CD4-positive, CD25-positive, alpha-beta regulatory T cell (primary cell): ENCODE measurements around the gene SSBP3. TPM values are rescaled to one million over a fixed set of nuclear protein-coding genes. Genes with fewer than 3 reads are reported as not detected.
A peak's percentile ranks its signal among the peaks of the same experiment; 100 is the strongest.

ENCODE experiments used
- ATAC-seq, 2 donors: fragments of 150-1000 bp; cut with Tn5 transposase; one replicate each; pipeline ENCODE4 v1.10.0; 2021; ENCODE audit warnings: low read depth in 2 of 2, moderate number of reproducible peaks in 2 of 2, moderate library complexity in 1 of 2
- DNase-seq, 3 donors: peaks; one replicate each; pipeline versions ENCODE4 v3.0.0 to v3.0.0-alpha.2; 2012 to 2022; ENCODE audit warnings: mixed read lengths in 1 of 3
- H3K27ac ChIP-seq: one replicate; pipeline ENCODE4 v1.7.0; 2013; ENCODE audit warnings: mild to moderate bottlenecking, low read length; ENCODE audit not compliant: insufficient read depth, poor library complexity, severe bottlenecking
- H3K27me3 ChIP-seq: one replicate; pipeline ENCODE4 v1.7.0; 2013; ENCODE audit warnings: low read length; ENCODE audit not compliant: control insufficient read depth, insufficient read depth
- H3K36me3 ChIP-seq: one replicate; pipeline ENCODE4 v1.7.0; 2013; ENCODE audit warnings: mild to moderate bottlenecking, low read length, moderate library complexity; ENCODE audit not compliant: control insufficient read depth, insufficient read depth
- H3K4me1 ChIP-seq: 2 replicates; pipeline ENCODE4 v1.7.0; 2013; ENCODE audit warnings: mild to moderate bottlenecking, low read length; ENCODE audit not compliant: insufficient read depth, control insufficient read depth, poor library complexity, severe bottlenecking
- H3K4me3 ChIP-seq: one replicate; pipeline ENCODE4 v1.7.0; 2013; ENCODE audit warnings: low read depth, mild to moderate bottlenecking, low read length, moderate library complexity
- H3K9me3 ChIP-seq, 2 experiments: 1 replicate in 1 of 2; 2 replicates in 1 of 2; pipeline ENCODE4 v1.7.0; 2013; ENCODE audit warnings: low read length in 2 of 2, mild to moderate bottlenecking in 1 of 2, moderate library complexity in 1 of 2; ENCODE audit not compliant: control insufficient read depth in 2 of 2
- H3K27ac Mint-ChIP-seq, 3 donors: one replicate each; pipeline ENCODE4 v1.8.0; 2020 to 2022; ENCODE audit warnings: mild to moderate bottlenecking in 3 of 3, mixed read lengths in 3 of 3, moderate library complexity in 2 of 3
- H3K27me3 Mint-ChIP-seq: one replicate; pipeline ENCODE4 v1.8.0; 2022; ENCODE audit warnings: mild to moderate bottlenecking, mixed read lengths
- H3K36me3 Mint-ChIP-seq: one replicate; pipeline ENCODE4 v1.8.0; 2020; ENCODE audit warnings: mixed read lengths
- H3K4me1 Mint-ChIP-seq, 4 donors: one replicate each; pipeline ENCODE4 v1.8.0; 2020 to 2022; ENCODE audit warnings: mixed read lengths in 4 of 4, mild to moderate bottlenecking in 1 of 4
- H3K4me3 Mint-ChIP-seq, 4 donors: one replicate each; pipeline ENCODE4 v1.8.0; 2020 to 2022; ENCODE audit warnings: mild to moderate bottlenecking in 4 of 4, mixed read lengths in 4 of 4, moderate library complexity in 3 of 4
- H3K9me3 Mint-ChIP-seq, 7 donors: one replicate each; pipeline ENCODE4 v1.8.0; 2020 to 2022; ENCODE audit warnings: mixed read lengths in 7 of 7, mild to moderate bottlenecking in 3 of 7, moderate library complexity in 2 of 7
- polyA plus RNA-seq, 4 donors: library from polyadenylated mRNA; unstranded; fragments of 300-500 nt; fragmentation: Illumina TruSeq; gene quantifications; one replicate each; pipeline ENCODE4 v1.2.3, GENCODE V29; 2021
- total RNA-seq: library from RNA; stranded (reverse); gene quantifications from one replicate; pipeline ENCODE4 v1.2.3, GENCODE V29; 2022

SSBP3 gene
- total and polyA plus RNA-seq, 5 donors from 2014 or later, result 5.4 to 30.6 (median 7.2) TPM

- no peaks in the 10 kb centered on the region for H3K9me3 ChIP-seq
- peak overlapping the region in 1 of 3 donors; percentile 80 for H3K27ac Mint-ChIP-seq
- H3K36me3 ChIP-seq, result no peaks in the 10 kb centered on the region
- H3K4me1 Mint-ChIP-seq, result peaks cover 20 to 74% (median 28%) of the 10 kb centered on the region in 4 donors
- H3K27ac ChIP-seq, result no peak overlapping the region
- no peaks in the 10 kb centered on the region for H3K27me3 ChIP-seq
- DNase-seq (no peak), ATAC-seq (no peak)
- H3K4me3 Mint-ChIP-seq, result no peak overlapping the region
- H3K9me3 Mint-ChIP-seq, result no peaks in the 10 kb centered on the region
- no peak overlapping the region for H3K4me3 ChIP-seq
- H3K27me3 Mint-ChIP-seq, result no peaks in the 10 kb centered on the region
- H3K4me1 ChIP-seq, result peaks cover 25% of the 10 kb centered on the region
- H3K36me3 Mint-ChIP-seq, result peaks cover 13% of the 10 kb centered on the region
Observed at GRCh38 chr1:54282101-54282847, 123.9 kb downstream of the SSBP3 start.

DNA sequence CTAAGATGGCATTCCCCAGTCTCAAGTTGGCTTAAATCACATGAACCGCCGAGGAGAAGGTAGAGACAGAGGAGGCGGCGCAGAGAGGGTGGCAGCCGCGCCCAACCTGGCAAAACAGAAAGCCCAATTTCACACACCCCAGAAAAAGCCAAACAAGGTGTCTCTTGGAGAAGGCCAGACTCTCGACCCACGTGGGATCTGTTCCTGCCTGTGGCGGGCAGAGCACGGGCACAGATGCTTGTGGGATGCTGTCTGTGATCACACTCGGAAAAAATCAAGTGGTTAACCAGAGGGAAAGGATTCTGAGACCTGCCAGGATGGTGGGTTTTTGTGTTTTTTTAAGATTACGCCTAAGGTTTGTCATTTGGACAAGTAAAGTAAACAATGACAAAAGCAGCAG is 125.5 kb downstream of the SSBP3 start:
- Mint-ChIP-seq H3K27ac (peak overlapping the region in 1 of 3 donors; percentile 81), H3K4me1 (peaks cover 17 to 69% (median 23%) of the 10 kb centered on the region in 4 donors), H3K36me3 (peaks cover 15% of the 10 kb centered on the region), H3K4me3 (peak overlapping the region in 1 of 4 donors; percentile 58), H3K27me3 (no peaks in the 10 kb centered on the region), H3K9me3 (no peaks in the 10 kb centered on the region)
- Histone ChIP-seq H3K27me3 (no peaks in the 10 kb centered on the region), H3K36me3 (peaks cover 4% of the 10 kb centered on the region), H3K9me3 (no peaks in the 10 kb centered on the region), H3K4me3 (no peak overlapping the region), H3K27ac (no peak overlapping the region), H3K4me1 (peaks cover 10% of the 10 kb centered on the region)
- ATAC-seq (no peak), DNase-seq (peak in 1 of 3 donors; percentile 43)

- H3K27ac ChIP-seq, result no peak overlapping the region
- Mint-ChIP-seq H3K36me3 (peaks cover 15% of the 10 kb centered on the region), H3K27me3 (no peaks in the 10 kb centered on the region), H3K4me1 (peaks cover 5 to 62% (median 14%) of the 10 kb centered on the region in 4 donors), H3K27ac (peak overlapping the region in 1 of 3 donors; percentile 81), H3K9me3 (no peaks in the 10 kb centered on the region), H3K4me3 (no peak overlapping the region)
- H3K9me3 ChIP-seq, result no peaks in the 10 kb centered on the region
- H3K4me1 ChIP-seq, result peaks cover 6% of the 10 kb centered on the region
- DNase-seq, result no peak
- no peak overlapping the region for H3K4me3 ChIP-seq
- peaks cover 4% of the 10 kb centered on the region for H3K36me3 ChIP-seq
- H3K27me3 ChIP-seq, result no peaks in the 10 kb centered on the region
- ATAC-seq, result no peak
Observed at GRCh38 chr1:54279457-54279856, 126.7 kb downstream of the SSBP3 start.

DNA sequence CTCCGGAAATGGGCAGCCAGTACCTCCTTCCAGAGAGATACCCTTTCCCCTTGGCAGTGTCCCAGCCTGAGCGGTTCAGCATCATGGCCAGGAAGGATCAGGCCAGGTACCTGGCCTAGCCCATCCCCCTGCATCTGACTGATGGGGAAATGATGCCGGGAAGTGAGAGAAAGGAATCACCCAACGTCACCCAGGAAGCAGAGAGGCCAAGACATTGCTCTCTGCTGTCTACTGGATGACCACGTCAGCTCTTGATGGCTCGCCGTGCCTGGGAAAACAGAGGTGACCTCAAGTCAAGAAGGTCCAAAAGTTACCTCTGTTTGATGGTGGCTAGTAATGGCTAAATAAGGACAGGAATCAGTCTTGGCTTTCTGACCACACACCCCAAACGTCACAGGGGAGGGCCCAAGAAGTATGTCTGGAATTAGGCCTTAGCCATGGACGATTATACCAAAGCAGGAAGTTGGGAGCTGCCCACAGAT is 127.2 kb downstream of the SSBP3 start:
- DNase-seq (no peak), ATAC-seq (no peak)
- Histone ChIP-seq H3K4me1 (peaks cover 6% of the 10 kb centered on the region), H3K4me3 (no peak overlapping the region), H3K9me3 (no peaks in the 10 kb centered on the region), H3K27ac (no peak overlapping the region), H3K36me3 (peaks cover 4% of the 10 kb centered on the region), H3K27me3 (no peaks in the 10 kb centered on the region)
- Mint-ChIP-seq H3K27ac (no peak overlapping the region), H3K27me3 (no peaks in the 10 kb centered on the region), H3K4me3 (no peak overlapping the region), H3K4me1 (peaks cover 5 to 59% (median 13%) of the 10 kb centered on the region in 4 donors), H3K36me3 (peaks cover 15% of the 10 kb centered on the region), H3K9me3 (no peaks in the 10 kb centered on the region)

DNA sequence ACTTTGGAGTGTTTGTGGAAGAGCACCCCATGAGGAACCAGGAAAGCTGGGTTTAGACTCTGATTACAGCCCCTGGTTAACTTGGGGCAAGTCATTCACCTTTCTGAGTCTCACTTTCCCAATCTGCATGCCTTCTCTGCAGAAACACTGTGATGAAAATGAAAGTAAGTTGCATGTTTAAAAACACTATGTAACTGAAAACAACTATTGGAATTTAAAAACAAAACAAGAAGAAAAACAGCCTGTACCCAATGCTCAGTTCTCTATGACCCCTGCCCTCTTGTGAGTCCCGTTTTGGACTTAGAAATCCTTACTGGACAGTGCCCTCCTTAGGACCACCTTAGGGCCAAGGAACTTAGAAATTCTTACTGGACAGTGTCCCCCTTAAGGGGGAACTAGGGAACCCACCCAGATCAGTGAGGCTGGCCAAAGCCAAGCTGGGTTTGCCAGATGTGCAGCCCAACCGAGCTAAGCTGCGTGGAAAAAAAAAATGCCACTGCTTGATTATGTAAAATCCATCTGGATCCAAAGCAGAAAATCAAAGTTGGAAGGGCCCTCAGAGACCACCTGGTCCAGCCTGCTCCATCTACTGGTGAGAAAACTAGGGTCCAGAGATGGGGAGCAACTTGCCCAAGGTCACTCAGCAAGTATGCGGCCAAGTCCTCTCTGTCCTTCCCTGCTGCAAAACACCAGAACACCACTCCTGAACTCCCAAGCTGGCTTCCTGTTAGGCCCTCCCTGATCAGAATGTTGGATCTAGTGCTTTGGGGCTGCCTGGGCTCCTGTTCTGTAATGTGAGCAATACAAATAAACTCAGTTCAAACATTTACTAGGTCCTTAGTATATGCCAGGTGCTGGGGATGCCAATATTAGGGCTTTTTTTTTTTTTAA is 128.5 kb downstream of the SSBP3 start:
- peak overlapping the region in 1 of 4 donors; percentile 52 for H3K4me3 Mint-ChIP-seq
- Histone ChIP-seq H3K36me3 (peaks cover 4% of the 10 kb centered on the region), H3K27me3 (no peaks in the 10 kb centered on the region), H3K4me3 (no peak overlapping the region), H3K4me1 (peaks cover 6% of the 10 kb centered on the region), H3K27ac (no peak overlapping the region), H3K9me3 (no peaks in the 10 kb centered on the region)
- peak overlapping the region; percentile 33 to 89 (median 88) for H3K27ac Mint-ChIP-seq
- DNase-seq (peak in 1 of 3 donors; percentile 65), ATAC-seq (no peak)
- H3K9me3 Mint-ChIP-seq, result no peaks in the 10 kb centered on the region
- H3K36me3 Mint-ChIP-seq, result peaks cover 15% of the 10 kb centered on the region
- peaks cover 5 to 51% (median 15%) of the 10 kb centered on the region in 4 donors for H3K4me1 Mint-ChIP-seq
- H3K27me3 Mint-ChIP-seq, result no peaks in the 10 kb centered on the region

GRCh38 chr1:54276617-54277450 is 129.4 kb downstream of the SSBP3 start:
- Mint-ChIP-seq H3K27ac (peak overlapping the region; percentile 79 to 89 (median 88)), H3K9me3 (no peaks in the 10 kb centered on the region), H3K4me1 (peaks cover 5 to 50% (median 14%) of the 10 kb centered on the region in 4 donors), H3K36me3 (peaks cover 15% of the 10 kb centered on the region), H3K27me3 (no peaks in the 10 kb centered on the region), H3K4me3 (peak overlapping the region in 1 of 4 donors; percentile 52)
- H3K36me3 ChIP-seq, result peaks cover 4% of the 10 kb centered on the region
- H3K4me1 ChIP-seq, result peaks cover 6% of the 10 kb centered on the region
- no peak overlapping the region for H3K4me3 ChIP-seq
- ATAC-seq (no peak), DNase-seq (no peak)
- H3K27me3 ChIP-seq, result no peaks in the 10 kb centered on the region
- H3K27ac ChIP-seq, result no peak overlapping the region
- H3K9me3 ChIP-seq, result no peaks in the 10 kb centered on the region

DNA sequence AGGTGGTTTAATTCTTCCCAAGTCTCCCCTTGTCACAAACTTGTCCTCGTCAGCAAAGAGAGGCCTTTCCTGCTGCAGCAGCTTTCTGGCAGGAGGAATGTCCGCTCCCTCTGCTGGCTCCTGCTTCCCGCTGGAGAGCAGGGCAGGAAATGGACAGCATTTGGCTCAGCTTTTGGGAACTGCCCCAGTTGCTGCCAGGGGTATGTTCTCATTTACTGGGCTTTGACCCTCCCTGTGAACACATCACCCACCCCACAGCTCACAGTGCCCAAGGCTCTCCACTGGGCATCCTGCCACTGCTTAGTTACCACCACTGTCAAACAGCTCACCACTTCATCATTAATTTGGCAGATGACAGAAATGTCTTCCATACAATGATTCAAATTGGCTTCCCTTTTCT is 130.8 kb downstream of the SSBP3 start:
- H3K9me3 Mint-ChIP-seq, result no peaks in the 10 kb centered on the region
- Histone ChIP-seq H3K9me3 (no peaks in the 10 kb centered on the region), H3K4me1 (peaks cover 6% of the 10 kb centered on the region), H3K27ac (no peak overlapping the region), H3K36me3 (peaks cover 4% of the 10 kb centered on the region), H3K4me3 (no peak overlapping the region), H3K27me3 (no peaks in the 10 kb centered on the region)
- H3K27ac Mint-ChIP-seq, result peak overlapping the region in 2 of 3 donors; percentile 31 to 56
- H3K27me3 Mint-ChIP-seq, result no peaks in the 10 kb centered on the region
- peaks cover 5 to 50% (median 14%) of the 10 kb centered on the region in 4 donors for H3K4me1 Mint-ChIP-seq
- no peak overlapping the region for H3K4me3 Mint-ChIP-seq
- no peak for DNase-seq
- no peak for ATAC-seq
- peaks cover 10% of the 10 kb centered on the region for H3K36me3 Mint-ChIP-seq
